H1 (cell line): Measurements from ENCODE around the gene GNB1.

Source experiments
- CTCF ChIP-seq, 3 experiments: IDR thresholded peaks; 1 replicate in 2 of 3; 2 replicates in 1 of 3; pipeline versions ENCODE4 v1.5.1 to v1.6.1; 2011; ENCODE audit warnings: low read length in 3 of 3, mild to moderate bottlenecking in 3 of 3, inconsistent platforms in 2 of 3, low read depth in 1 of 3, moderate library complexity in 1 of 3; ENCODE audit not compliant: insufficient read depth in 1 of 3; ENCODE audit errors: control extremely low read depth in 1 of 3
- EP300 ChIP-seq, 2 experiments: IDR thresholded peaks; 1 replicate in 1 of 2; 2 replicates in 1 of 2; pipeline ENCODE4 v1.6.1; 2011 to 2012; ENCODE audit warnings: low read depth in 2 of 2, low read length in 2 of 2, mild to moderate bottlenecking in 2 of 2, borderline replicate concordance in 1 of 2, inconsistent platforms in 1 of 2, moderate library complexity in 1 of 2
- EZH2 ChIP-seq: fragments of 200-600 bp; sonication (generic); IDR thresholded peaks from 2 replicates; pipeline ENCODE4 v1.7.1; 2012; ENCODE audit warnings: low read depth, mild to moderate bottlenecking, moderate library complexity, low read length, inconsistent platforms; ENCODE audit not compliant: severe bottlenecking
- GABPA ChIP-seq: IDR thresholded peaks from 2 replicates; pipeline ENCODE4 v1.6.1; 2011; ENCODE audit warnings: mild to moderate bottlenecking, low read length, moderate library complexity, borderline replicate concordance; ENCODE audit not compliant: insufficient read depth
- POLR2A ChIP-seq, 2 experiments: IDR thresholded peaks; 1 replicate in 1 of 2; 2 replicates in 1 of 2; pipeline ENCODE4 v1.6.1; 2011; ENCODE audit warnings: low read depth in 2 of 2, low read length in 2 of 2, mild to moderate bottlenecking in 2 of 2; ENCODE audit errors: control extremely low read depth in 1 of 2
- POLR2AphosphoS5 ChIP-seq: IDR thresholded peaks from 2 replicates; pipeline ENCODE4 v1.6.1; 2011; ENCODE audit warnings: low read depth, low read length
- SP1 ChIP-seq: IDR thresholded peaks from 2 replicates; pipeline ENCODE4 v1.6.1; 2011; ENCODE audit warnings: low read depth, low read length
- SP4 ChIP-seq: IDR thresholded peaks from 2 replicates; pipeline ENCODE4 v1.6.1; 2012; ENCODE audit warnings: low read length, inconsistent platforms
- TAF1 ChIP-seq: IDR thresholded peaks from 2 replicates; pipeline ENCODE4 v1.6.1; 2011; ENCODE audit warnings: mild to moderate bottlenecking, low read depth, low read length
- TEAD4 ChIP-seq: IDR thresholded peaks from 2 replicates; pipeline ENCODE4 v1.6.1; 2012; ENCODE audit warnings: low read depth, low read length, inconsistent platforms, mixed read lengths
- USF2 ChIP-seq: IDR thresholded peaks from 2 replicates; pipeline ENCODE4 v1.6.1; 2011; ENCODE audit warnings: low read length, improper control_type of control experiment
- ZNF274 ChIP-seq: IDR thresholded peaks from 2 replicates; pipeline ENCODE4 v1.7.0; 2012; ENCODE audit warnings: low read length, borderline replicate concordance; ENCODE audit errors: extremely low read depth

GRCh38 chr1:1761504-1762376, 129.1 kb downstream of the GNB1 start:
- no peak for TF ChIP-seq POLR2AphosphoS5
- no peak for TF ChIP-seq TAF1
- TF ChIP-seq CTCF (IDR thresholded peaks at IDR 0.05; ENCODE audit: control extremely low read depth in 1 of 3, insufficient read depth in 1 of 3, low read depth in 1 of 3, low read length in 3 of 3), result no peak
- no peak for TF ChIP-seq SP4
- no peak for TF ChIP-seq POLR2A (IDR thresholded peaks at IDR 0.05; ENCODE audit: control extremely low read depth in 1 of 2, low read depth in 2 of 2, low read length in 2 of 2)
- TF ChIP-seq EP300 (IDR thresholded peaks at IDR 0.05; ENCODE audit: borderline replicate concordance in 1 of 2, low read depth in 2 of 2, low read length in 2 of 2), result no peak
- no peak for TF ChIP-seq EZH2
- TF ChIP-seq ZNF274, result no peak
- TF ChIP-seq SP1, result no peak
- no peak for TF ChIP-seq TEAD4
- no peak for TF ChIP-seq GABPA
- TF ChIP-seq USF2, result no peak
